Activated CD4-positive, alpha-beta T cell treated with anti-CD3 and anti-CD28 coated beads, Interleukin-2, amount 10 ng/mL, durations not matched to agents 7 days and 5 days (primary cell): Measurements from ENCODE around the gene LRPPRC. TPM values are rescaled to one million over a fixed set of nuclear protein-coding genes. Genes with fewer than 3 reads are reported as not detected.
"Not testable (repeated sequence)": the region's sequence is repeated elsewhere in the genome, so short reads cannot be mapped to it uniquely, and the experiment has no call there.

ENCODE experiments used
- CTCF ChIA-PET: fragments of 350-600 bp; sonication (Branson Sonifier 250); formaldehyde crosslinking; loops from one replicate; lab custom pipeline; 2021; ENCODE audit warnings: antibody characterized with exemption; lab: Charles Lee
- POLR2A ChIA-PET: fragments of 350-600 bp; sonication (Branson Sonifier 250); formaldehyde crosslinking; loops from one replicate; lab custom pipeline; 2021; ENCODE audit warnings: antibody characterized with exemption; lab: Charles Lee
- DNase-seq: peaks from one replicate; pipeline ENCODE4 v3.0.0-alpha.2; 2020
- H3K27ac Mint-ChIP-seq: one replicate; pipeline ENCODE4 v1.8.0; 2021; ENCODE audit warnings: mild to moderate bottlenecking, moderate library complexity, mixed read lengths
- H3K27me3 Mint-ChIP-seq: one replicate; pipeline ENCODE4 v1.8.0; 2021; ENCODE audit warnings: mixed read lengths
- H3K36me3 Mint-ChIP-seq: one replicate; pipeline ENCODE4 v1.8.0; 2021; ENCODE audit warnings: low read depth, mixed read lengths
- H3K4me1 Mint-ChIP-seq: one replicate; pipeline ENCODE4 v1.8.0; 2021; ENCODE audit warnings: mixed read lengths
- H3K4me3 Mint-ChIP-seq: one replicate; pipeline ENCODE4 v1.8.0; 2021; ENCODE audit warnings: mild to moderate bottlenecking, moderate library complexity, mixed read lengths
- H3K9me3 Mint-ChIP-seq: one replicate; pipeline ENCODE4 v1.8.0; 2021; ENCODE audit warnings: mixed read lengths
- total RNA-seq, 2 experiments: library from RNA; stranded (reverse); gene quantifications; one replicate each; pipeline ENCODE4 v1.2.3, GENCODE V29; 2021

LRPPRC gene
- 10 to 100 TPM; 77.6 to 80.2 TPM for total RNA-seq

- ChIA-PET POLR2A (no interaction called here), CTCF (no interaction called here)
- peaks cover 47% of the 10 kb centered on the region for H3K4me1 Mint-ChIP-seq
- DNase-seq = peak; percentile 94
- no peaks in the 10 kb centered on the region for H3K9me3 Mint-ChIP-seq
- H3K4me3 Mint-ChIP-seq = peak within 1 kb of the TSS; percentile 85
- H3K27ac Mint-ChIP-seq = peak within 1 kb of the TSS; percentile 99
- H3K27me3 Mint-ChIP-seq = no peaks in the 10 kb centered on the region
- peaks cover 32% of the 10 kb centered on the region for H3K36me3 Mint-ChIP-seq
These were observed at the start of gene LRPPRC for GRCh38 chr2:43995733-43996533. Gene LRPPRC (minus strand): TSS chr2:43995989. CDS start chr2:43995947, 42 bp downstream.

- POLR2A ChIA-PET = no interaction called here
- CTCF ChIA-PET = interaction anchor here (1.3 to 1.6 kb wide), 4 partner anchors 42 to 435 kb away, joined by 3 to 5 read pairs (median 4); no protein-coding TSS in a partner anchor
- Mint-ChIP-seq H3K9me3 (no peaks in the 10 kb centered on the region), H3K36me3 (no peaks in the 10 kb centered on the region), H3K4me3 (no peak overlapping the region), H3K27me3 (no peaks in the 10 kb centered on the region), H3K27ac (no peak overlapping the region), H3K4me1 (peaks cover 2% of the 10 kb centered on the region)
- DNase-seq = no peak
These were observed 49.3 kb upstream of the LRPPRC start for GRCh38 chr2:44045061-44045460.

- no peaks in the 10 kb centered on the region for H3K36me3 Mint-ChIP-seq
- H3K4me3 Mint-ChIP-seq = no peak overlapping the region
- no peaks in the 10 kb centered on the region for H3K27me3 Mint-ChIP-seq
- ChIA-PET CTCF (interaction anchor here (0.6 to 1.6 kb wide), 13 partner anchors 10 to 928 kb away, joined by 3 to 6 read pairs (median 4); partner anchors contain the start of genes CAMKMT and PREPL), POLR2A (interaction anchor here (0.5 kb wide), 1 partner anchor 196 kb away, joined by 3 read pairs; no protein-coding TSS in a partner anchor)
- peaks cover 2% of the 10 kb centered on the region for H3K4me1 Mint-ChIP-seq
- H3K27ac Mint-ChIP-seq = no peak overlapping the region
- no peaks in the 10 kb centered on the region for H3K9me3 Mint-ChIP-seq
- DNase-seq = peak; percentile 83
These were observed 48.5 kb upstream of the LRPPRC start for GRCh38 chr2:44044281-44044720.

- H3K9me3 Mint-ChIP-seq = no peaks in the 10 kb centered on the region
- H3K36me3 Mint-ChIP-seq = no peaks in the 10 kb centered on the region
- ChIA-PET POLR2A (no interaction called here), CTCF (interaction anchor here (0.6 kb wide), 1 partner anchor 360 kb away, joined by 4 read pairs; no protein-coding TSS in a partner anchor)
- no peak overlapping the region for H3K4me3 Mint-ChIP-seq
- H3K27me3 Mint-ChIP-seq = no peaks in the 10 kb centered on the region
- DNase-seq = no peak
- no peak overlapping the region for H3K27ac Mint-ChIP-seq
- peaks cover 2% of the 10 kb centered on the region for H3K4me1 Mint-ChIP-seq
These were observed 44.6 kb upstream of the LRPPRC start for GRCh38 chr2:44040365-44040764.

- DNase-seq = no peak
- no peaks in the 10 kb centered on the region for H3K27me3 Mint-ChIP-seq
- no peaks in the 10 kb centered on the region for H3K9me3 Mint-ChIP-seq
- no peak overlapping the region for H3K27ac Mint-ChIP-seq
- H3K4me1 Mint-ChIP-seq = no peaks in the 10 kb centered on the region
- H3K4me3 Mint-ChIP-seq = no peak overlapping the region
- no peaks in the 10 kb centered on the region for H3K36me3 Mint-ChIP-seq
- ChIA-PET CTCF (interaction anchor here (0.6 to 0.7 kb wide), 3 partner anchors 147 to 404 kb away, joined by 3 to 4 read pairs (median 3); no protein-coding TSS in a partner anchor), POLR2A (no interaction called here)
These were observed 42.5 kb upstream of the LRPPRC start for GRCh38 chr2:44038277-44038676.

GRCh38 chr2:44037221-44037620 lies 41.4 kb upstream of the LRPPRC start:
- H3K4me3 Mint-ChIP-seq = no peak overlapping the region
- ChIA-PET POLR2A (no interaction called here), CTCF (interaction anchor here (0.7 kb wide), 1 partner anchor 362 kb away, joined by 5 read pairs; no protein-coding TSS in a partner anchor)

GRCh38 chr2:44033947-44034346 lies 38.2 kb upstream of the LRPPRC start:
- Mint-ChIP-seq H3K9me3 (no peaks in the 10 kb centered on the region), H3K4me1 (no peaks in the 10 kb centered on the region), H3K4me3 (no peak overlapping the region), H3K27ac (no peak overlapping the region), H3K36me3 (no peaks in the 10 kb centered on the region), H3K27me3 (peaks cover 5% of the 10 kb centered on the region)
- ChIA-PET POLR2A (no interaction called here), CTCF (interaction anchor here (1.1 kb wide), 1 partner anchor 10 kb away, joined by 3 read pairs; no protein-coding TSS in a partner anchor)
- DNase-seq = no peak

More at GRCh38 chr2:44037221-44037620, 41.4 kb upstream of the LRPPRC start:
- Mint-ChIP-seq H3K27me3 (no peaks in the 10 kb centered on the region), H3K9me3 (no peaks in the 10 kb centered on the region), H3K36me3 (no peaks in the 10 kb centered on the region), H3K4me1 (no peaks in the 10 kb centered on the region), H3K27ac (no peak overlapping the region)
- no peak for DNase-seq

- H3K36me3 Mint-ChIP-seq, DNase-seq, H3K4me1 Mint-ChIP-seq, H3K27ac Mint-ChIP-seq, H3K4me3 Mint-ChIP-seq, H3K27me3 Mint-ChIP-seq, H3K9me3 Mint-ChIP-seq, POLR2A ChIA-PET, CTCF ChIA-PET: not testable (repeated sequence)
These were observed 31.3 kb upstream of the LRPPRC start for GRCh38 chr2:44027076-44027475.

- no peaks in the 10 kb centered on the region for H3K4me1 Mint-ChIP-seq
- H3K27ac Mint-ChIP-seq = no peak overlapping the region
- peaks cover 5% of the 10 kb centered on the region for H3K27me3 Mint-ChIP-seq
- no peak overlapping the region for H3K4me3 Mint-ChIP-seq
- POLR2A ChIA-PET = no interaction called here
- H3K36me3 Mint-ChIP-seq = no peaks in the 10 kb centered on the region
- peak; percentile 61 for DNase-seq
- H3K9me3 Mint-ChIP-seq = no peaks in the 10 kb centered on the region
- CTCF ChIA-PET = interaction anchor here (0.7 kb wide), 1 partner anchor 317 kb away, joined by 4 read pairs; no protein-coding TSS in a partner anchor
These were observed 20.5 kb upstream of the LRPPRC start for GRCh38 chr2:44016282-44016681.

GRCh38 chr2:44015239-44015638 lies 19.4 kb upstream of the LRPPRC start:
- Mint-ChIP-seq H3K27me3 (peaks cover 5% of the 10 kb centered on the region), H3K36me3 (no peaks in the 10 kb centered on the region), H3K4me1 (no peaks in the 10 kb centered on the region), H3K27ac (no peak overlapping the region), H3K4me3 (no peak overlapping the region), H3K9me3 (no peaks in the 10 kb centered on the region)
- DNase-seq = no peak
- ChIA-PET CTCF (no interaction called here), POLR2A (no interaction called here)

GRCh38 chr2:44013205-44013604 lies 17.4 kb upstream of the LRPPRC start:
- H3K4me3 Mint-ChIP-seq, H3K4me1 Mint-ChIP-seq, H3K27me3 Mint-ChIP-seq, CTCF ChIA-PET, H3K36me3 Mint-ChIP-seq, H3K27ac Mint-ChIP-seq, DNase-seq, POLR2A ChIA-PET, H3K9me3 Mint-ChIP-seq: not testable (repeated sequence)

GRCh38 chr2:44010266-44010665 lies 14.5 kb upstream of the LRPPRC start:
- POLR2A ChIA-PET = no interaction called here
- H3K36me3 Mint-ChIP-seq = no peaks in the 10 kb centered on the region
- peaks cover 7% of the 10 kb centered on the region for H3K4me1 Mint-ChIP-seq
- CTCF ChIA-PET = interaction anchor here (1.4 kb wide), 1 partner anchor 16 kb away, joined by 4 read pairs; no protein-coding TSS in a partner anchor
- no peak overlapping the region for H3K4me3 Mint-ChIP-seq
- H3K27me3 Mint-ChIP-seq = peaks cover 8% of the 10 kb centered on the region
- no peaks in the 10 kb centered on the region for H3K9me3 Mint-ChIP-seq
- no peak for DNase-seq
- H3K27ac Mint-ChIP-seq = no peak overlapping the region

- ChIA-PET POLR2A (no interaction called here), CTCF (interaction anchor here (1.3 kb wide), 1 partner anchor 597 kb away, joined by 4 read pairs; no protein-coding TSS in a partner anchor)
- DNase-seq = no peak
- Mint-ChIP-seq H3K4me1 (peaks cover 11% of the 10 kb centered on the region), H3K27me3 (peaks cover 6% of the 10 kb centered on the region), H3K9me3 (no peaks in the 10 kb centered on the region), H3K4me3 (no peak overlapping the region), H3K36me3 (no peaks in the 10 kb centered on the region), H3K27ac (no peak overlapping the region)
These were observed 13.4 kb upstream of the LRPPRC start for GRCh38 chr2:44009136-44009735.
